Erythroblast (primary cell): ENCODE data around the gene FOXD1.
A peak's percentile ranks its signal among the peaks of the same experiment; 100 is the strongest.
"Not testable (repeated sequence)": the region's sequence is repeated elsewhere in the genome, so short reads cannot be mapped to it uniquely, and the experiment has no call there.

Experiments
- DNase-seq, 2 experiments: peaks; one replicate each; lab custom pipeline; 2025; lab: John Stamatoyannopoulos, UW
- GATA1 ChIP-seq: IDR thresholded peaks from 2 replicates; pipeline ENCODE4 v1.6.1; 2011; ENCODE audit warnings: low read depth, mild to moderate bottlenecking, control low read depth, low read length, moderate library complexity
- POLR2A ChIP-seq: IDR thresholded peaks from 2 replicates; pipeline ENCODE4 v1.6.1; 2011; ENCODE audit warnings: mild to moderate bottlenecking, low read length

Gene FOXD1

GRCh38 chr5:73448463-73449136 is at the start of gene FOXD1:
Gene FOXD1 (minus strand): TSS chr5:73448777. CDS start chr5:73448362, 415 bp downstream.
- DNase-seq: peak; percentile 62 to 77
- TF ChIP-seq GATA1 (no peak), POLR2A (no peak)

- TF ChIP-seq GATA1 (no peak), POLR2A (no peak)
- DNase-seq: peak; percentile 53 to 62
These were observed 49.0 kb upstream of the FOXD1 start for GRCh38 chr5:73497497-73498056.

GRCh38 chr5:73496984-73497457 is 48.4 kb upstream of the FOXD1 start:
- DNase-seq: peak; percentile 62 to 64
- no peak for TF ChIP-seq GATA1
- no peak for TF ChIP-seq POLR2A

- no peak for DNase-seq
- TF ChIP-seq POLR2A: no peak
- no peak for TF ChIP-seq GATA1
These were observed 47.3 kb upstream of the FOXD1 start for GRCh38 chr5:73495772-73496335.

GRCh38 chr5:73494721-73495120 is 46.1 kb upstream of the FOXD1 start:
- no peak for TF ChIP-seq POLR2A
- no peak for TF ChIP-seq GATA1
- DNase-seq: no peak

GRCh38 chr5:73493421-73493820 is 44.8 kb upstream of the FOXD1 start:
- TF ChIP-seq POLR2A (no peak), GATA1 (no peak)

GRCh38 chr5:73491155-73491554 is 42.6 kb upstream of the FOXD1 start:
- no peak for DNase-seq

More at GRCh38 chr5:73493421-73493820, 44.8 kb upstream of the FOXD1 start:
- no peak for DNase-seq

GRCh38 chr5:73490088-73490487 is 41.5 kb upstream of the FOXD1 start:
- TF ChIP-seq POLR2A (no peak), GATA1 (no peak)

More at GRCh38 chr5:73491155-73491554, 42.6 kb upstream of the FOXD1 start:
- TF ChIP-seq GATA1 (no peak), POLR2A (no peak)

GRCh38 chr5:73488806-73489205 is 40.2 kb upstream of the FOXD1 start:
- TF ChIP-seq POLR2A (no peak), GATA1 (no peak)
- DNase-seq: peak; percentile 85 to 90

More at GRCh38 chr5:73490088-73490487, 41.5 kb upstream of the FOXD1 start:
- DNase-seq: no peak

GRCh38 chr5:73487815-73488214 is 39.2 kb upstream of the FOXD1 start:
- no peak for DNase-seq
- no peak for TF ChIP-seq GATA1
- TF ChIP-seq POLR2A: no peak

- DNase-seq: not testable (repeated sequence)
These were observed 38.7 kb upstream of the FOXD1 start for GRCh38 chr5:73487257-73487656.

- DNase-seq: no peak
- TF ChIP-seq GATA1 (no peak), POLR2A (no peak)
These were observed 37.7 kb upstream of the FOXD1 start for GRCh38 chr5:73486119-73486899.

- no peak for DNase-seq
- TF ChIP-seq POLR2A (no peak), GATA1 (no peak)
These were observed 37.1 kb upstream of the FOXD1 start for GRCh38 chr5:73485715-73486114.

GRCh38 chr5:73484511-73484910 is 35.9 kb upstream of the FOXD1 start:
- TF ChIP-seq GATA1: no peak
- TF ChIP-seq POLR2A: no peak
- no peak for DNase-seq
